Retinal pigment epithelial cell (primary cell): Measurements from ENCODE around the gene CILP.
"Not testable (repeated sequence)": the region's sequence is repeated elsewhere in the genome, so short reads cannot be mapped to it uniquely, and the experiment has no call there.

Source experiments
- DNase-seq: peaks from one replicate; pipeline ENCODE4 v3.0.0-alpha.2; 2010; ENCODE audit warnings: low read depth
- H3K4me3 ChIP-seq: 2 replicates; pipeline ENCODE4 v1.5.1; 2011; ENCODE audit warnings: mild to moderate bottlenecking, low read length, control low read depth, moderate library complexity
- TF ChIP-seq, protein P1 (sequence below): conservative IDR thresholded peaks from 2 replicates; pipeline ENCODE4 v1.5.1; 2011; ENCODE audit warnings: low read depth, low read length, control low read depth, inconsistent platforms

The CILP gene

DNA sequence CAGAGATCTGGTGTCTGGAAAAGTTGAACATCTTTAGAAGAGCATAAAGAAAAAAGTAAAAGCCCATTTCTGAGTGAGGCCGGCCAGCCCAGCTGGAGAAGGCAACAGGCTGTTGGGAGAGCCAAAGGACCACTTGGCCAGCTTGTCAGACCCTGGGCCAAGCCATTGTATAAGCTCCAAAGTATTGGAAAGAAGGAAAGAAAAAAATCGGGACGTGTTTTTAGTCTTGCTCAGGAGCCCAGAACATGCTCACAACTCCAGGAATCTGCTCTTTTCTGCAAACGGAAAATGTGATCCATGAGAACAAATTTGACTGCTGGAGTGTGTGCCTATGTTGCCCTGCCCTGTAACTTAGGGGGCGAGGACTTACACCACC is 15.7 kb downstream of the CILP start:
- no peak overlapping the region for H3K4me3 ChIP-seq
- DNase-seq = no peak
- TF ChIP-seq, protein P1, sequence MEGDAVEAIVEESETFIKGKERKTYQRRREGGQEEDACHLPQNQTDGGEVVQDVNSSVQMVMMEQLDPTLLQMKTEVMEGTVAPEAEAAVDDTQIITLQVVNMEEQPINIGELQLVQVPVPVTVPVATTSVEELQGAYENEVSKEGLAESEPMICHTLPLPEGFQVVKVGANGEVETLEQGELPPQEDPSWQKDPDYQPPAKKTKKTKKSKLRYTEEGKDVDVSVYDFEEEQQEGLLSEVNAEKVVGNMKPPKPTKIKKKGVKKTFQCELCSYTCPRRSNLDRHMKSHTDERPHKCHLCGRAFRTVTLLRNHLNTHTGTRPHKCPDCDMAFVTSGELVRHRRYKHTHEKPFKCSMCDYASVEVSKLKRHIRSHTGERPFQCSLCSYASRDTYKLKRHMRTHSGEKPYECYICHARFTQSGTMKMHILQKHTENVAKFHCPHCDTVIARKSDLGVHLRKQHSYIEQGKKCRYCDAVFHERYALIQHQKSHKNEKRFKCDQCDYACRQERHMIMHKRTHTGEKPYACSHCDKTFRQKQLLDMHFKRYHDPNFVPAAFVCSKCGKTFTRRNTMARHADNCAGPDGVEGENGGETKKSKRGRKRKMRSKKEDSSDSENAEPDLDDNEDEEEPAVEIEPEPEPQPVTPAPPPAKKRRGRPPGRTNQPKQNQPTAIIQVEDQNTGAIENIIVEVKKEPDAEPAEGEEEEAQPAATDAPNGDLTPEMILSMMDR = no peak

DNA sequence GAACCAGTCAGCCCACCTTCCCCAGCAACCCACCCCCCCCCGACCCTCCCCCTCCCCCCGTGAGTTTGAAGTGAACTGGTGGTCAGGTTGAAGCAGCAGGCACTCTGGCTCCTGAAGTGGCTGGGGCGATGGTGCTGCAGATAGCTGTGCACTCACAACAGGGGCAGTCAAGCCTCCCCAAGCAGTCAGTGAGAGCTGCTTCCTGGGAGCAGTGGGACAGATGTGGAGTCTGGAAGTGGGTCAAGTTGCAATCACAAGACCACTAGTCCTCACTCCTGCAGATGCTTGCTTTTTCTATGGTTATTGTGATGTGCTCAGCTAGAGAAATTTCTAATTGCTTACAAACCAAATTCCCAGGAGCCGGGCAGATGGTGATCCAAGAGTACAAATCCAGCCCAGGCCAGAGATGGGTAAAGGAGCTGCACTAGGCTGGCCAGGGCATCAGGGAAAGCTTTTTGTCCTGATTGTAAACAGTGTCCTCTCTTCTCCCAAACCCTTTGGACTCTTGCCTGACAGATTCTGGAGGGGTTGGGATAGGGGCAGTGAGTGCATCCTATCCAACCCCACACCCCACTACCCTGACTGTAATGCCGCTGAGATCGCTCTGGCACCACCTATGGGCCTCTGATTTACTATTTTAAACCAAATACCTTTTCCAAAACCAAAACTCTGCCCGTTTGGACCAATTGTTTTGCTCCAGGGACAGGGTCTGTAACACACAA is 16.3 kb downstream of the CILP start:
- no peak overlapping the region for H3K4me3 ChIP-seq
- TF ChIP-seq, protein P1 = no peak
- DNase-seq = no peak

DNA sequence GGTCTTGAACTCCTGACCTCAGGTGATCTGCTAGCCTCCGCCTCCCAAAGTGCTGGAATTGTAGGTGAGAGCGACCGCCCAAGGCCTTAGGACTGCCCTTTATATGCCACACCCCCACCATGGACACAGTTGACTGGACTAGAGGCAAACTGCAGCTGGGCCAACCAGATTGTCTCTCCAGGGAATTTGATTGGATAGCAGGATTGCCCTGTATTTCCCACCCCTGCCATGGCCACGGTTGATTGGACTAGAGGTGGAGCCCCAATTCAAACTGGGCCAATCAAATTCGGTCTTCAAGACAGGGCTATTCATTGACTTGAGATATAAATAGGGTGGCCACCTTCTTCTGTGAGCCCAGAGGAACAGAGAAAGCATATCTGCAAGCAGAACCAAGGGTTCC is 19.3 kb downstream of the CILP start:
- no peak overlapping the region for H3K4me3 ChIP-seq
- no peak for DNase-seq
- TF ChIP-seq, protein P1 = no peak

DNA sequence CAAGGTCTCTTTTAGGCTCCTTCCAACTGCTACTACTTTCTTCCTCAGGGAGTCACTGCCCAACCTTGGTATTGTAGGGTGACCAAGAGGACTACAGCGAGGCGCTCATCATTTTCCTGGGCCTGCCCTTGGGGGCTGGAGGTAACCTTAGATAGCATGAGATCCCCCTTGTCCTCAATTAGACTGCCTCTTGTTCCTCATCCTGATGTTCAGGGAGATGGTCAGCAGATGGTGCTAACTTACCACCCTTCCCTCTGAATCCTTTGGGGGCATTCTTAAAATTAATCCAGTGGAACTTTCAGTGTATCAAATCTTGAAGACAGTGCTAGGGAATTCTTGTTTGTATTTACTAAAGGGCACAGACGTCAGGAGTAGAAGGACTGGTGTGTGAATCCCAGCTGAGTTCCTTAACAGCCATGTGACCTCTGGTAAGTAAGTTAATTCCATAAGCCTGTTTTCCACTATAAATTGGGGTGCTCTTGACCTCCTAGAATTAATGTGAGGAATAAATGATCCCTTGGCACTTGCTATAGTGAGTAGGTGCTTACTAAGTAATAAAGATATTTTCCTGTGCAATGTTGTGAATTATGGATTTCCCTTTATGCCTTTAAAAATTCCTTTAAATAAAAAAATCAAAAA is 22.1 kb downstream of the CILP start:
- TF ChIP-seq, protein P1 = peak; percentile 76
- H3K4me3 ChIP-seq = no peak overlapping the region
- DNase-seq = no peak

DNA sequence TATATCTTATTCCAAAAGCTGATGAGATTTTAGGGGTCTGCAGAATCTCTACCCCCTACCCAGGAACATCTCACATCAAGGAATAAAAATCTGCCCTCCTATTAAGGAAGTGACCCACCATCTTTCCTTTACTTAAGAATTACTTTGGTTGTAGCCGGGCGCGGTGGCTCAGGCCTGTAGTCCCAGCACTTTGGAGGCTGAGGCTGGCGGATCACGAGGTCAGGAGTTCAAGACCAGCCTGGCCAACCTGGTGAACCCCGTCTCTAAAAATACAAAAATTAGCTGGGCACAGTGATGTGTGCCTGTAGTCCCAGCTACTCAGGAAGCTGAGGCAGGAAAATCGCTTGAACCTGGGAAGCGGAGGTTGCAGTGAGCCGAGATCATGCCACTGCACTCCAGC is 22.8 kb downstream of the CILP start:
- DNase-seq, H3K4me3 ChIP-seq: not testable (repeated sequence)

DNA sequence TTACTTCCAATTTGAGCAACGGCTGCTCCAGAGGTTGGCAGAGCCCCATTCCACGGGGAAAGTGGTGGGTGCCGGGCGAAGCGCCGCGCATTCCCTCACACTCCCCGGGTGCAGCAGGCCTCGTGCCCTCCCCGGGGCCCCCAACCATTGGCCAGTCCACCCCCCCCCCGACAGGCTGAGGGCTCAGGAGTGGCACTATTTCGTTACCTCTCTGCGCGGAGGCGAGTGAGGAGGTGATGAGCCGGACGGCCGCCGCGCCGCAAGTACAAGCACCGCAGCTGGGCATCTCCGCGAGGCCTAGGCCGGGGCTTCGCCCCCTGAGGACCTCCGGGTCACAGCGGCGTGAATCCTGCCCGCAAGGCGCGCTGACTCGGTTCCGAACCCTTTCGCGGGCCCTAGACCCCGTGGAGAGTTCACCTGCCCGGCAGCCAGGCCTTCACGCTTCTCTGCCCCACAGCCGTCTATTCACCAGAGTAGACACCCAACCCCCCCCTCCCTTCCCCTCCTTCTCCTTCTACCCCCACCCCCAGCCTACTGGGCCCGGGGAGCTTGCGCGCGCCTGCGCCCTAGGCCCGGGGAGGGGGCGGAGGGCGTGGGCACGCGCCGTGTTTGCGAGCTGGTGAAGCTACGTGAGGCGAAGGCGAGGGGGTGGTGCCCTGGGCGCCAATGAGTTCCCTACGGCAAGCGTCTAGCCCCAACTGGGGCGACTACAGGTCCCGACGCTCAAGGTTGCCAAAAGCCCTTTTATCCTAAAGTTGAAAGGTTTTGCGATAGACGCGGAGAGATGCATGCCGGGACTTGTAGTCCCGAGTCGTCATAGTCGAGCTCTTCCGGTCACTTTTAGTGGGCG is 26.2 kb downstream of the CILP start, which contains the start of gene CLPX:
CLPX (minus strand) TSS at position 475 of the 850 bp plus-strand sequence; CDS start at position 286, 189 bp downstream.
- TF ChIP-seq, protein P1 = no peak
- H3K4me3 ChIP-seq = peak within 1 kb of the TSS; percentile 89
- DNase-seq = peak; percentile 79

DNA sequence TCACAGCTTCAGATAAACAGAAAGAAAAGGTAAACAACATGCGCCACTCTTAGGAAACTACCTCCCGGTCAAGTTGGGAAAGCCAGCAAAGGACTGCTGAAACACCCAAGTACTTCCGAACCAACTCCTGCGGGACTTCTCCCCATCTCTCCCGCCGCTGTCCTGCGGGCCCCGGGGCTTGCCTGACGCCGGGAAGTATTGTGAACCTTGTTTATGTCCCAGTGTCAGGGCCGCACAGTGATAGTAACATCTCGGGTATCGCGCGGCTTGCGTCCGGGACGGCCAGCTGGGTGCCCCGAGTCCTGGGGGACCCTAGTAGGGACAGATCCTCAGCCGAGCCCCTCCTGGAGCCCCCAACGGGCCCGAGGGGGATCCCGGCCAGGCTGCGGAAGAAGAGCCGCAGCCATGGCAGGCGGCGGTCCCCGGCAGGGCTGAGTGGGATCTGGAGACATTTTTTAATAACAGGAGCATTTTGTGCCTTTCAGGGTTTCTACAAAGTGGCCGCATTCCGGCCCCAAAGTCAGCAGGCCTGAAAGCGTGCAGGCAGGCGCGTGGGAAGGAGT is 26.9 kb downstream of the CILP start:
- TF ChIP-seq, protein P1 = no peak
- peak; percentile 12 for DNase-seq
- peak overlapping the region; percentile 89 for H3K4me3 ChIP-seq
